Measurements from ENCODE around the gene TRIM8.

The TRIM8 gene

GRCh38 chr10:102668326-102669107 lies 24.2 kb downstream of the TRIM8 start:
- no peak for DNase-seq (ENCODE audit: extremely low read depth in 1 of 2, low read depth in 1 of 2)

GRCh38 chr10:102669206-102670064 lies 25.2 kb downstream of the TRIM8 start:
- DNase-seq (ENCODE audit: extremely low read depth in 1 of 2, low read depth in 1 of 2): no peak

DNA sequence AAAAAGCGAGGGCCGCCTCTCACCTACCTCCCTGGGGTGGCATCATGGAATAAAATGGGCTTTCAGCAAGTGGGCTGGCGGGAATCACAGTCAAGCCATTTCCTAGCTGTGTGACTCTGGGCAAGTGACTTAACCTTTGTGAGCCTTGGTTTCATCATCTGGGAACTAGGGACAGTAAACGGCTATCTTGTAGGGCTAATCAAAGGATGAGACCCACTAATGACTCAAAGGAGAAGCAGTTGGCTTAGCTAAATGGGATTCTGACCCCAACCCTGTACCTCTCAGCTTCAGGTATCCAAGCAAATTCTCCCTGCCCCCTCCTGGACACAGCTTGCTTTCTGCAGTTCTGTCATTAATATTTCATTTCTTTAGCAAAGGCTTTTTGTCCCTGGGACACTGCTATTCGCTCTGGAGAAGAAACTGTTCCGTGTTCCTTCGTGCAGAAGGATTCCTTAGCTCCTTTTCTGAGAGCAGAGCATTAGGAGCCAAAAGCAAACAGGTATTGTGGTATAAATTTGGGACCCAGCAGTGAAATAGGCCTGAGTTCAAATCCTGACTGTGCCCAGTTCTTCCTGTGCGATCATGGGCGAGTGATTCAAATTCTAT lies 25.9 kb downstream of the TRIM8 start:
- DNase-seq (ENCODE audit: extremely low read depth in 1 of 2, low read depth in 1 of 2): no peak

DNA sequence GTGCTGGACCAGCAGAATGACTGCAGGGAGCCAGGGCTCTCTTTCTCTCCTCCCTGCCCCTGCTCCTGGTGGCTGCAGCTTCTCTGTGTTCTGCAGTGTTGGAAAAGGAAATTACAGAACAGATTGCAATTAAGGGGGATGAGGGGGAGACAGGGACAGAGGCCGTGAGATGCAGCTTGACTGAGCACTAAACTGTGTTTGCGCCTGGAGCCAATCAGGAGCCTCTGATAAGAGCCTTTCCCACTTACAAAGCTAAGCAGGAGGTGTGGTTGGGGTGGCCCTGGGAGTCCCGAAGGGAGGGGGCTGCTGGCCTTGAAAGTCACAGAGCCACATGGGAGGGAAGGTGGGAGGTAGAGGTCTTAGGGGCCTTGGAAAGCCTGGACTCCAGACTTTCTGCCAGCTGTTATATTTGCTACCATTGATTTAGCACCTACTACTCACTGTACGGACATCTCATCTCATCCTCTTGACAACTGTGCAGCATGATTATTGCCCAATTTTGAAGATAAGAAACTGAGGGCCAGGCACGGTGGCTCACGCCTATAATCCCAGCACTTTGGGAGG lies 26.7 kb downstream of the TRIM8 start:
- DNase-seq (ENCODE audit: extremely low read depth in 1 of 2, low read depth in 1 of 2): no peak

DNA sequence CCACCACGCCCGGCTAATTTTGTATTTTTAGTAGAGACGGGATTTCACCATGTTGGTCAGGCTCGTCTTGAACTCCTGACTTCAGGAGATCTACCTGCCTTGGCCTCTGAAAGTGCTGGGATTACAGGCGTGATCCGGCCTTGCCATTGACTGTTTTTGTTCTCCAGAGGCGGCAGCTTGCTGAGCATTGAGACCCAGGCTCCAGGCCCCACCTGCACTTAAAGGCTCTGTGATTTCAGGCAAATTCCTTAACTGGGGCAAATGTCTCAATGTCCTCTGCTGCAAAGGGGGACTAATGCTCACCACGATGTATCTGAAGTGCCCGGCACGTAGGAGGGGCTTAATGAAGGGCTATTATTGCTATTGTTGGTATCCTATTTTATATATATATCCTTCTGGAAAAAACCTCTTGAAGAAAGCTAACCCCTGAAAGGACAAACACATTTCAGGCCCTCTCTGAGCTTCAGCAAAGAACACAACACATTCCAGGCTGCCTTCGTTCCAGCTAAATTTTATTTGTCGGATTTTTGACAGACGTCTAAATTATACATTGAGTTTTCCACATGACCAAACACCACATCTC lies 29.0 kb downstream of the TRIM8 start:
- DNase-seq (ENCODE audit: extremely low read depth in 1 of 2, low read depth in 1 of 2): no peak

DNA sequence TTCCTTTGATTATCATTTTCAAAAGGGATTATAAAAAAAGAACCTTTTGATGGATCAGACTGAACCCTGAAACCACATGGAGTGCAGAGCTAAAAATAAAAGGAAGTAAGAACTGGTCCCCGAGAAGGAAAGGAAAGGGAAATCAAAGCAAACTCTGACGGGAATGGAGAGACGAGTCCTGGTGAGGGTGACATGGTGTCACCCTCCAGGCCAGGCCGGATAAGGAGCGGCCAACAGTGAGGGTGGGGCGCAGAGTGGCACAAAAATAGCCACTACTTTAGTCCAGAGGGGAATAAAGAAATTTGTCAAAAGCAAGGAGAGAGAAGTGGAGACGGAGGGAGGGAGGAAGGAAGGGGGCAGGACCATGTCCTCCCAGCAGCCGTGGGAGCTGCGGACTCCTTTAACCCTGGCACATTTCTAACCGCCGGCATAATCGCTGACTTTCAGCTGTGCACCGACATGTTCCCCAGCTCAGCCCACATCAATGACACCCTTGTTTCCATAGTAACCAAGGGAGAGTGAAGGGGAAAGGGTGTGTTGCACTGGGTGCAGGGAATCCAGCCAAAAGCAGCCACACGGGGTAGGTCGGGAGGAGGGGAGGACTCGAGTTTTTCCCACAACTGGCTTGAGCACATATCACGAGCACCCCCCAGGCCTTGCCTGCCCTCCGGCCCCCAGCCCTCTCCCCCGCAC lies 29.7 kb downstream of the TRIM8 start:
- peak in 1 of 2 donors; percentile 59 for DNase-seq (ENCODE audit: extremely low read depth in 1 of 2, low read depth in 1 of 2)

- DNase-seq (ENCODE audit: extremely low read depth in 1 of 2, low read depth in 1 of 2): no peak
Observed at GRCh38 chr10:102674566-102674965, 30.3 kb downstream of the TRIM8 start.

- no peak for DNase-seq (ENCODE audit: extremely low read depth in 1 of 2, low read depth in 1 of 2)
Observed at GRCh38 chr10:102675011-102675665, 30.9 kb downstream of the TRIM8 start.

DNA sequence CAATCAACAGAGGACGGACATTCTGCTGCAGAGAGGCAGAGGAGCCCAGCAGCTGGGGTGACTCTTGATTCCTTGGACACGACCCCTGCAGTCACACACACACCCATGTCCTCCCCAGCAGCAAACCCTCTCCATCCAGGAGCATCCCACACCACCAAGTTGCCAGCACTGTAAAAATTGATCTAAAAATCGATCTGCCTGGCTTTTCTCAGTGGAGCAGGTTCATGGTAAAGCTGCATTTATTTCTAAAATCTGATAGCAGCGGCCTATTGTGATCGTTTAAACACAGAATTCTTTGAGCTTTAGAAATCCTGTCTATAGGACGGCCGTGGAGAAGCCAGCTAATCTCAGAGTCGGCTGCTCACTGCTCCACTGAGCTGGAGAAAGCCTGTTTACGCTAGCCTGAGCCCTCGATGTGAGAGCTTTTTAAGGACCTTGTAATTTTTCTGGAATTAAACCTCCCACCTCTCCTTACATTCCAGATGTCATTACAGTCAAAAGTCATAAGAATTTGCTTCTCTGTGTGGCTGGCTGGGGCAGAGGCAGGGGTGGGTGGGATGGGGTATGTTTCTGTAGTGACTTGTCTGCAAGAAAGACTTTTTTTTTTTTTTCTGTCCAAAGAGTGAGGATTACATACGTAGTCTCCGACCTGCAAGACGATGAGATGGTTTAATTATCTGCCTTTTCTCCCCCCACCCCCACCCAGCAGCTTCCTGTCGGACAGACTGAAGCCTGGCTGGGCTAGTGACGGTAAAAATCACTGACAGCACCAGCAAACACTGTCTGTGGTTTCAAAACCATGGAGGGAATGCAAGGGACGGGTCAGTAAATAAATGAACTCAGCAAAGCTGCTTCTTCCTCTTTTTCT lies 31.6 kb downstream of the TRIM8 start:
- no peak for DNase-seq (ENCODE audit: extremely low read depth in 1 of 2, low read depth in 1 of 2)

GRCh38 chr10:102676534-102677315 lies 32.4 kb downstream of the TRIM8 start:
- DNase-seq (ENCODE audit: extremely low read depth in 1 of 2, low read depth in 1 of 2): no peak

GRCh38 chr10:102677331-102678067 lies 33.2 kb downstream of the TRIM8 start:
- no peak for DNase-seq (ENCODE audit: extremely low read depth in 1 of 2, low read depth in 1 of 2)

DNA sequence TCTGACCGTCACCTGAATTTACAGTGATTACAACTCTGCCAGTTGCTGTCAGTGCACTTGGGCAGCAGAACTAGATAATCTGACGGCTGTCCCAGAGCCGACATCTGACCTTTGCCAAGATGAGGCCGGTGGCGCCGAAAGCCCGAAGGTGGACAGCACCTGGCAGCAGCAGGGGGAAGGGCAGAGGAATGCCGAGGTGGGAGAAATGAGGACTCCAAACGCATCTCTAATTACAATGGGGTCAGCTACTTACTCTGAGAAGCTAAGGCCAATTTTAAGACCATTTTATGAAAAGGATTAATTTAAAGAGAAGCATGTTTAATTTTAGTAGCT lies 33.8 kb downstream of the TRIM8 start:
- DNase-seq (ENCODE audit: extremely low read depth in 1 of 2, low read depth in 1 of 2): no peak

DNA sequence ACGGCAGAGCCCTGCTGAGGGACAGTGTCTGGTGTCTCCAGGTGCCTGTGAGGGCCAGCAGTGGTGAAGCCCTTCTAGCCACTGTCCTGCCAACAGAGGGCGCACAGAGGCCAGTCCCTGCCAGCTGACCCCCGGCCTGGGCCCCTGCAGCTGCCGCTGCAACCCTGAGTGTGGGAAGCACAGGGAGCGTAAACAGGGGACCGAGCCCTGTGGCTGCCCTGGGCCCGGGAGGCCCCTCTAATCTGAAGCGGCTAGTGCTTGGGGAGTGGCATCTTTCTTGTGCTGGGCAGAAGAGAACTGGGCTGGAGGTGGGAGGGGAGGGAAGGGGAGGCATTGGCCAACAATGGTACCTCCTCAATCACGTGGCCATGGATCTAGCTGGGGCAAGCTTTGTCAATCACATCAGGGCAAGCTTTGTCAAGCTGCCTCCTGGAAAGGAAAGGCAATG lies 34.6 kb downstream of the TRIM8 start:
- no peak for DNase-seq (ENCODE audit: extremely low read depth in 1 of 2, low read depth in 1 of 2)

DNA sequence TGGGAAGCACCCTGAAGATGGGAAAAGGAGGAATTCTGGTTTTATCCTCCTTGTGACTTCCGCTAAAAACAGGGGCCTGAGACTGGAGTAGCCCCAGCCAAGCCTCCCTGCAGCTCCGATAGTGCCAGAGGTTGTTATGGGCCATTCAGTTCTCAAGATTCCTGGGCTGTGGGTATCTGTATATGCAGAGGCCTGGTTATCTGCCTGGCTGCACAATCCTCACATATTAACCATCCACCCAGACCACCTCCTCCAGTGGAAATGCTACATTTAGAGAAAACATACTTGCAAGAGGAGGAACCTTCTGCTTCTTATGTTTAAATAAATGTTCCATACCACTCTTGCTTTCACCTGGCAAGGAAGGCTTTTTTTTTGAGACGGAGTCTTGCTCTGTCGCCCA lies 35.3 kb downstream of the TRIM8 start:
- DNase-seq (ENCODE audit: extremely low read depth in 1 of 2, low read depth in 1 of 2): no peak

- no peak for DNase-seq (ENCODE audit: extremely low read depth in 1 of 2, low read depth in 1 of 2)
Observed at GRCh38 chr10:102681696-102682095, 37.4 kb downstream of the TRIM8 start.

DNA sequence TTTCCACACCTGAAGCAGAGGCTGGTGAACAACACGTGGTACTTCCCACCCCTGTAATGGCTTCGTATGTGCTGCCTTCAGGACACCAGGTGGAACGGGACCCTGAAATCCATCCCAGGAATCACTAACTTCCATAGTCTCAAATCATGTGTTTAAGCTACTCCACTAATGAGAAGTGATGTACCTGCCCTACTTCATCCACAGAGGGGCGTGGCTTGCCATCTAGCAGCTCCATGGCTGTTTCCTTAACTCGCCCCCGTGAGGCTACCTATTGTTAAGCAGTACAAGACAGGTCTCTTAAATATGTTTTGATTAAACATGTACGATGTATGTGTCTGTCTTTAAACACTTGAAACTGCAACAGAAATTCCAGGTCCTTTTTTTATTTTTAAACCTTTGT lies 38.1 kb downstream of the TRIM8 start:
- no peak for DNase-seq (ENCODE audit: extremely low read depth in 1 of 2, low read depth in 1 of 2)

DNA sequence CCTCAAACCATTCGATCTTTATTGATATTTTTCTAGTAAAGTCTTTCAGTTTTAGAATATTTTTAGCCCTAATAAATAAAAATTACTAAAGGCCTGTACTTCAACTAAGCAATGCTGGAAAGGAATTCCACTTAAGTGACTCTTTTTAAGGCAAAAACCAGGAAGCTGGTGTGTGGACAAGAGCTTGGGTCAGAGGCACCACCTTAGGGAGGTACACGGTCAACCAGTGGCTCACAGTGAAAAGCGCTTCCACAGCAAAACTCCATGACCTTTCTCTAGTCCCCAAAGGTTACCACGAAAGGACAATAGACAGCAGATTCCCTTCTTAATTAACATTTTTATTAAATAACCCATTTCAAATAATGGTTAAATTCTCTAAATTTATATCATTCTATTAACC lies 38.7 kb downstream of the TRIM8 start:
- DNase-seq (ENCODE audit: extremely low read depth in 1 of 2, low read depth in 1 of 2): no peak

GRCh38 chr10:102683736-102684135 lies 39.5 kb downstream of the TRIM8 start:
- no peak for DNase-seq (ENCODE audit: extremely low read depth in 1 of 2, low read depth in 1 of 2)
